HUES48 (cell line): ENCODE measurements around the gene POLR1E.

ENCODE experiments used
- H3K27ac ChIP-seq: one replicate; pipeline ENCODE4 v1.7.0; 2013; ENCODE audit warnings: low read depth, low read length, inconsistent platforms
- H3K27me3 ChIP-seq: 2 replicates; pipeline ENCODE4 v1.6.1; 2013; ENCODE audit warnings: mild to moderate bottlenecking, low read length; ENCODE audit not compliant: control insufficient read depth, insufficient read depth
- H3K36me3 ChIP-seq: 2 replicates; pipeline ENCODE4 v1.6.1; 2013; ENCODE audit warnings: low read length; ENCODE audit not compliant: control insufficient read depth, insufficient read depth
- H3K4me1 ChIP-seq: 2 replicates; pipeline ENCODE4 v1.6.1; 2013; ENCODE audit warnings: mild to moderate bottlenecking, low read length; ENCODE audit not compliant: control insufficient read depth, insufficient read depth
- H3K4me3 ChIP-seq: 2 replicates; pipeline ENCODE4 v1.5.1; 2013; ENCODE audit warnings: mild to moderate bottlenecking, low read depth, low read length
- H3K9ac ChIP-seq: 2 replicates; pipeline ENCODE4 v1.6.1; 2013; ENCODE audit warnings: mild to moderate bottlenecking, low read depth, low read length, moderate library complexity
- H3K9me3 ChIP-seq: 2 replicates; pipeline ENCODE4 v1.6.1; 2013; ENCODE audit warnings: low read length; ENCODE audit not compliant: control insufficient read depth, insufficient read depth

Gene POLR1E

DNA sequence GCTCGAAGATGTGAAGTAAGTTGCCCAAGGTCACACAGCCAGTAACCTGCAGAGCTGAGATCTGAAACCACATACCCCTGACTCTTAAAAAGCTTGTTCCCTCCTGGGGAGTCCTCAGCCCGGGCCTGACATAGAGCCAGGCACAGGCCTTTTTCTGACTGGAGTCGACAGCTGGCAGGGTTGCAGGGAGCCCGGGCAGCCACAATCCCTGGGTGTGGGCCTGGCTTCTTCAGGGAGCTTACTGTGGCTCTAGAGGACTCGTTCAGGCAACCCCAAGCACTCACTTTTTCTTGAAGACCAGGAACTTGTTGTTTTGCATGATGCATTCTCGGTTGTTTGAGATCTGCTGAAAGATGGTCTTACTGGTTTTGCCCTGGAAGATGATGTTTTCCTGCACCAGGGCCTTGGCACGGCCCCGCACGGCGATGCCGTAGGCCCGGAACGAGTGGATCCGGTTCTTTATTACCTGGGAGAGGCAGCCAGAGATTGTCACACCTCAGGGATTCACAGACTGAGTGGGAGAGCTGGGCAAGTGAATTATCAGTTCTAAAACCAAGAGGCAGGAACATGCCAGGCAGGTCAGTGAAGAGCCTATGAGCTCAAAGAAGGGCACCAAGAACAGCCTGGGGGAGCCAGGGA is 30.0 kb downstream of the POLR1E start:
- Histone ChIP-seq H3K4me3 (no peak overlapping the region), H3K4me1 (no peaks in the 10 kb centered on the region), H3K27ac (no peak overlapping the region), H3K9ac (no peak overlapping the region), H3K36me3 (peaks cover 28% of the 10 kb centered on the region), H3K27me3 (no peaks in the 10 kb centered on the region), H3K9me3 (no peaks in the 10 kb centered on the region)

DNA sequence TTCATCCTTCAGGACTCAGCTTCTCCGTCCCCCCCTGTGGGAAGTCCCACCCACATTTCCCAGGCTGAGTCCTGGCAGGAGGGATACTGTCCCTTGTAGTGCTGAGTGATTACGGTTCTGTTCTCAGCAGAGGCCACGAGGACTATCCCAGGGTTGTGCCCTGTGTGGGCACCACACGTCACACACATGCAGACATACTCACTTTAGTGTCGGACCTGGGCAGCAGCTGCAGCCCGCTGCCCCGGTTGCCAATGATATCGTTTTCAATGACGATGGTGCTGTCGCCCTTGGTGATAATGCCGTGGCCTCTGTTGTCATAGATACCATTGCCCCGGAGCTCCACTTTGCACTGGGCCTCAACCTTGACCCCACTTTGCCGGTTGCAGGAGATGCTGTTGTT is 32.2 kb downstream of the POLR1E start:
- peaks cover 49% of the 10 kb centered on the region for H3K36me3 ChIP-seq
- no peaks in the 10 kb centered on the region for H3K9me3 ChIP-seq
- H3K4me1 ChIP-seq, result no peaks in the 10 kb centered on the region
- H3K27ac ChIP-seq, result no peak overlapping the region
- H3K27me3 ChIP-seq, result no peaks in the 10 kb centered on the region
- no peak overlapping the region for H3K9ac ChIP-seq
- H3K4me3 ChIP-seq, result no peak overlapping the region

DNA sequence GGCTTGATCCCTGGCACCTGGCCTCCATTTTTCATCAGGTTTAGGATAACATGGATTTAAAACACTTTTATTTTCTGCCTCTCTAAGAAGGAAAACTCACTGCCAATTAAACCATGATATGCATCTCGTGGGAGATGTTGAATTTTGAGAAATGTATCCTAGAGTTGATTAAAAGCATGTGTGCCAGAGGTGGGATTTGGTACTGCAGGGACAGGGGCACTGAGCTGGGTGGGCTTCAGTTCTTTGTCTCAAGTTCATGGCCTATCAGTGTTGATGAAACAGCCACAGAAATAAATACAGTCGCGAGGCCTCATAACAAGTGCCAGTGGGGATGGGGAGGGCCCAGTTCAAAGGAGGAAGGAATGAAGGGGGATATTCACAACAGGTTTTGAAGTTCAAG is 34.9 kb downstream of the POLR1E start:
- H3K36me3 ChIP-seq, result peaks cover 64% of the 10 kb centered on the region
- no peak overlapping the region for H3K27ac ChIP-seq
- H3K9me3 ChIP-seq, result no peaks in the 10 kb centered on the region
- no peaks in the 10 kb centered on the region for H3K4me1 ChIP-seq
- no peak overlapping the region for H3K9ac ChIP-seq
- H3K4me3 ChIP-seq, result no peak overlapping the region
- no peaks in the 10 kb centered on the region for H3K27me3 ChIP-seq

DNA sequence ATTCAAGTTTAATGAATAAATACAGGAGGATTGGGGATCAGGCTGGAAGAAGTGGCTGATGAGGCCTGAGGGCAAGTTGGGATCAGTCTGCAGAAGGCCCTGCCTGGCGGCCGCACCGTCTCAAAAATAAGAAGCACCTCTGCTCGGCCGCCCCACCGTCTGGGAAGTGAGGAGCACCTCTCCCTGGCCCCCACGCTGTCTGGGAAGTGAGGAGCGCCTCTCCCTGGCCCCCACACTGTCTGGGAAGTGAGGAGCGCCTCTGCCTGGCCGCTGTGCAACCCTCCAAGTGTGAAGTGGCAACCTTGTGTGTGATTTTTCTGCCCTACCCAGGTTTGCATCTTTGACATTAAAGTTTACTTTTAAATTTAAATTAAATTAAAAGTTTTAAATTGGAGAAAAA is 35.4 kb downstream of the POLR1E start:
- H3K4me1 ChIP-seq, result no peaks in the 10 kb centered on the region
- no peak overlapping the region for H3K9ac ChIP-seq
- no peak overlapping the region for H3K27ac ChIP-seq
- H3K36me3 ChIP-seq, result peaks cover 64% of the 10 kb centered on the region
- no peaks in the 10 kb centered on the region for H3K27me3 ChIP-seq
- H3K4me3 ChIP-seq, result no peak overlapping the region
- H3K9me3 ChIP-seq, result no peaks in the 10 kb centered on the region

DNA sequence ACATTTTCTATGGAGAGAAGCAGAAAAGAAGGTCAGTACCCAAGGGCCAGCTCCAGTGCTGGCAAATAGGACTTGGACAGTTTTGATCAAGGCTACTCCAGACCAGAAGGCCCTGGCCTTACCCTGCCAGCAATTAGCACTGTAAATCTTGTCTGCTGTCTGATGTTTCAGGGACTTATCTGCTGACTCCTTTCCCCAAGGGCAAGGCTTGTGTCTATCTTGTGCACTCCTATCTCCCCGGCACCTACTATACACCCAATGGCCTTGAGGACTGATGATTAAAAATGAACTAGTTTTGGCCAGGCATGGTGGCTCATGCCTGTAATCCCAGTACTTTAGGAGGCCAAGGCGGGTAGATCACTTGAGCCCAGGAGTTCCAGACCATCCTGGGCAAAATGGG is 37.2 kb downstream of the POLR1E start:
- Histone ChIP-seq H3K27me3 (no peaks in the 10 kb centered on the region), H3K9ac (no peak overlapping the region), H3K36me3 (peaks cover 73% of the 10 kb centered on the region), H3K4me1 (no peaks in the 10 kb centered on the region), H3K4me3 (no peak overlapping the region), H3K27ac (no peak overlapping the region), H3K9me3 (no peaks in the 10 kb centered on the region)

- Histone ChIP-seq H3K9ac (no peak overlapping the region), H3K4me3 (no peak overlapping the region), H3K4me1 (no peaks in the 10 kb centered on the region), H3K27me3 (no peaks in the 10 kb centered on the region), H3K27ac (no peak overlapping the region), H3K36me3 (peaks cover 76% of the 10 kb centered on the region), H3K9me3 (no peaks in the 10 kb centered on the region)
These were observed 38.2 kb downstream of the POLR1E start for GRCh38 chr9:37523916-37524315.

DNA sequence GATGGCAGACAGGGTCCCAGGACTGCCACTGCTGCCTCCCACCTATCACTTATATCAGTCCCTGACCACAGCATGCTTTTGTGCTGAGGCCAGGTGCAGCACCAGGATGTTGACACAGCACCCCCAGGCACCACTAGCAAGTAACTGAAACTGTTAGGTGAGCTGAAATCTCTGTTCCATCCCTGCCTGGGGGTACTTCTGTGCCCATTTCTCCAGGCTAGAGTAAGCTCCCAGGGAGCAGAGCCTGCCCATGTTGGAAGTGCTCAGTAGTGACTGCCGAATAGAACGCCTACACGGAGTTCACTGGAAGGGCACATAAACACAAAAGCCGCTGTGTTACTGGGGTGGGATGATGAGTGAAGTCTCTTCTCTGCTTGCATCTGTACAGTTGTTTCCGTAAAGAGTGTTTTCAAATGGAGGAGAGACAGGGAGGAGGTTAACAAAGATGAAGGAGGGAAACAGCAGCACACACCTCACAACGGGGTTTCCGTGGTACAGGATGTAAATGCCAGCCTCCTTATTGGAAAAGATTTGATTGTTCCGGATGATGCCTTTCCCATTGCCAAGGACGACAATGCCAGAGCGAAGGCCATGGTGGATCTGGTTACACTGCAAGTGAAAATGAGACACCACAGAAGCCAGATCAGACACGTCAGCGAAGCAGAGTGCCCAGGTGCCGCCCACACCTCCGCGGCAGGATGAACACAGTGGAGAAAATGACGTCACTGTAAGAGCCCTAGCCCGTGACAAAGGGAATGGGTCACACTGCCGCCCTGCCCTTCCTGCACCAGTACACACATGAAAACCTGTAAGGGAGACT is 43.1 kb downstream of the POLR1E start:
- H3K36me3 ChIP-seq, result peaks cover 60% of the 10 kb centered on the region
- no peak overlapping the region for H3K9ac ChIP-seq
- H3K27ac ChIP-seq, result no peak overlapping the region
- H3K27me3 ChIP-seq, result no peaks in the 10 kb centered on the region
- H3K9me3 ChIP-seq, result no peaks in the 10 kb centered on the region
- H3K4me3 ChIP-seq, result no peak overlapping the region
- no peaks in the 10 kb centered on the region for H3K4me1 ChIP-seq

DNA sequence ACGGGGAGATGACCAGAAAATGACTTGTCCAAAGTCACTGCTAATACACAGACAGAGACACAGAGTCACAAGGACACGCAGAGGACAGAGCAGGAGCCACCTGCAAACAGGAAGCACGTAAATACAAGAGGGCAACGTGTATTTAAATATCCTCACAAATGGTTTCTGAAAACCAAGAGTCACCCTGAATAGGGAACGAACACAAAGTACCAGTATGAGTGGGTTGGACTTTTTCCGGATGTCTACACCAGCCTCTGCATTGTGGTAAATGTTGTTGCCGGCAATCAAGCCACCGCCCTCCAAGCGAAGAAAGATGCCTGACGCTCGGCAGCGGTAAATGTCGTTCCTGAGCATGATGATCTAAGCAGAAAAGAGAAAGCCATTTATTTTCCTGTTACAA is 46.0 kb downstream of the POLR1E start:
- peaks cover 48% of the 10 kb centered on the region for H3K36me3 ChIP-seq
- H3K27ac ChIP-seq, result no peak overlapping the region
- H3K4me3 ChIP-seq, result no peak overlapping the region
- no peaks in the 10 kb centered on the region for H3K9me3 ChIP-seq
- H3K9ac ChIP-seq, result no peak overlapping the region
- no peaks in the 10 kb centered on the region for H3K4me1 ChIP-seq
- H3K27me3 ChIP-seq, result no peaks in the 10 kb centered on the region

DNA sequence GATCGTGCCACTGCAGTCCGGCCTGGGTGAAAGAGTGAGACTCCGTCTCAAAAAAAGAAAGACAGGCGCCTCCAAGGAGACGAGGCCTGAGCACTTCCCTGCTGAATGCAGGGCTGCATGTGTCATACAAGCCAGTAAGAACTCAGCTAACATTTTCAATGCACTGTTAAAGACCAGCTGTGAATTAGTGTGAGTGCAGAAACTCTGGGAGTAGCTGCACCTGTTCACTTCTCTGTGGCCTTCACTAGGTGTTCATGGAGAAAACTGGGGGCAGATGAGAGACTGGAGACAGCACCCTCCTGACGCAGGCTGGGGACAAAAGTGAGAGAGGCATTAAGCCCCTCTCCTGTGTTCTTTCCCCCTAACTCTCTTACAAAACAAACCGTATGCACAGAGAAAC is 48.7 kb downstream of the POLR1E start:
- Histone ChIP-seq H3K4me1 (no peaks in the 10 kb centered on the region), H3K4me3 (no peak overlapping the region), H3K36me3 (peaks cover 53% of the 10 kb centered on the region), H3K27ac (no peak overlapping the region), H3K27me3 (no peaks in the 10 kb centered on the region), H3K9me3 (no peaks in the 10 kb centered on the region), H3K9ac (no peak overlapping the region)

- peaks cover 57% of the 10 kb centered on the region for H3K36me3 ChIP-seq
These were observed 49.2 kb downstream of the POLR1E start for GRCh38 chr9:37534901-37535300.

DNA sequence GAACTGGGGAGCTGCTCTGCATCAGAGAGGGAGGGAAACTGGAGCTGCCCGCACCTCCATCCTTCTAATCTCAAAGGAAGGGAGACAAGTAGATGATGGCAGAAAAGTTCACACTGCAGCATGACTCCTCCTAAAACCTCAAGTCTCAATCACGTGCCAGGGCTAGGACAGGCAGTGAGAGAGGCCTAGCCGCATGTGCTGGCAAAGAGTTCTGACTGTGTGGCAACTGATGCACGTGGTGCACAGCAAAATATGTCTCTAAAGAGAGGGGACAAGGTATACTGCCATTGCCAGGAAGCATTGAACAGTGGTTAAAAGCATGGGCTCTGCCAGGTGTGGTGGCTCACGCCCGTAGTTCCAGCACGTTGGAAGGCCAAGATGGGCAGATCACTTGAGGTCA is 52.4 kb downstream of the POLR1E start:
- Histone ChIP-seq H3K4me3 (no peak overlapping the region), H3K9me3 (no peaks in the 10 kb centered on the region), H3K4me1 (no peaks in the 10 kb centered on the region), H3K9ac (no peak overlapping the region), H3K27me3 (no peaks in the 10 kb centered on the region), H3K27ac (no peak overlapping the region), H3K36me3 (peaks cover 56% of the 10 kb centered on the region)

More at GRCh38 chr9:37534901-37535300, 49.2 kb downstream of the POLR1E start:
- H3K27ac ChIP-seq, result no peak overlapping the region
- H3K9ac ChIP-seq, result no peak overlapping the region
- no peaks in the 10 kb centered on the region for H3K27me3 ChIP-seq
- no peaks in the 10 kb centered on the region for H3K4me1 ChIP-seq
- H3K9me3 ChIP-seq, result no peaks in the 10 kb centered on the region
- no peak overlapping the region for H3K4me3 ChIP-seq
